H9 (cell line): ENCODE measurements around the gene UNC5B. TPM values are rescaled to one million over a fixed set of nuclear protein-coding genes. Genes with fewer than 3 reads are reported as not detected.

Experiments used
- DNase-seq: peaks from one replicate; pipeline ENCODE4 v3.0.0-alpha.2; 2017
- H2AFZ ChIP-seq: one replicate; pipeline ENCODE4 v1.6.1; 2013; ENCODE audit warnings: mild to moderate bottlenecking, low read length, control low read depth, moderate library complexity
- H2AK5ac ChIP-seq: 2 replicates; pipeline ENCODE4 v1.6.1; 2013; ENCODE audit warnings: low read length, control low read depth, mixed read lengths; ENCODE audit not compliant: insufficient read length
- H2BK120ac ChIP-seq: one replicate; pipeline ENCODE4 v1.6.1; 2013; ENCODE audit warnings: low read depth, mild to moderate bottlenecking, low read length, control low read depth, inconsistent platforms; ENCODE audit not compliant: poor library complexity, severe bottlenecking
- H2BK12ac ChIP-seq: 2 replicates; pipeline ENCODE4 v1.6.1; 2013; ENCODE audit warnings: low read length, control low read depth, mixed read lengths, low read depth; ENCODE audit not compliant: insufficient read length
- H2BK15ac ChIP-seq: 2 replicates; pipeline ENCODE4 v1.6.1; 2013; ENCODE audit warnings: low read depth, low read length, control low read depth
- H2BK20ac ChIP-seq: one replicate; pipeline ENCODE4 v1.6.1; 2013; ENCODE audit warnings: low read depth, mild to moderate bottlenecking, low read length, control low read depth, inconsistent platforms; ENCODE audit not compliant: poor library complexity, severe bottlenecking
- H2BK5ac ChIP-seq: 2 replicates; pipeline ENCODE4 v1.6.1; 2013; ENCODE audit warnings: low read length, control low read depth, mixed read lengths; ENCODE audit not compliant: insufficient read length
- H3K14ac ChIP-seq: 2 replicates; pipeline ENCODE4 v1.6.1; 2013; ENCODE audit warnings: low read length, control low read depth; ENCODE audit not compliant: insufficient read depth
- H3K18ac ChIP-seq: 2 replicates; pipeline ENCODE4 v1.6.1; 2013; ENCODE audit warnings: low read depth, mild to moderate bottlenecking, mixed read lengths, low read length, control low read depth; ENCODE audit not compliant: insufficient read length
- H3K23ac ChIP-seq: 2 replicates; pipeline ENCODE4 v1.6.1; 2013; ENCODE audit warnings: low read length, control low read depth, mixed read lengths, low read depth; ENCODE audit not compliant: insufficient read length
- H3K23me2 ChIP-seq: 2 replicates; pipeline ENCODE4 v1.6.1; 2013; ENCODE audit warnings: low read depth, mild to moderate bottlenecking, mixed read lengths, low read length, control low read depth; ENCODE audit not compliant: insufficient read length, poor library complexity, severe bottlenecking
- H3K27ac ChIP-seq: 2 replicates; pipeline ENCODE4 v1.5.1; 2013; ENCODE audit warnings: low read length, control low read depth, mixed read lengths, low read depth; ENCODE audit not compliant: insufficient read length
- H3K27me3 ChIP-seq: 2 replicates; pipeline ENCODE4 v1.6.1; 2013; ENCODE audit warnings: low read length, control low read depth, inconsistent platforms; ENCODE audit not compliant: insufficient read depth
- H3K4ac ChIP-seq: 2 replicates; pipeline ENCODE4 v1.6.1; 2013; ENCODE audit warnings: low read depth, mild to moderate bottlenecking, control low read depth, inconsistent platforms, low read length, moderate library complexity
- H3K4me1 ChIP-seq: 2 replicates; pipeline ENCODE4 v1.6.1; 2013; ENCODE audit warnings: low read length, control low read depth, inconsistent platforms; ENCODE audit not compliant: insufficient read depth
- H3K4me2 ChIP-seq: 2 replicates; pipeline ENCODE4 v1.6.1; 2013; ENCODE audit warnings: low read length, control low read depth, mixed read lengths; ENCODE audit not compliant: insufficient read length, insufficient read depth
- H3K56ac ChIP-seq: 2 replicates; pipeline ENCODE4 v1.6.1; 2013; ENCODE audit warnings: low read depth, mild to moderate bottlenecking, mixed read lengths, low read length, control low read depth; ENCODE audit not compliant: insufficient read length
- H3K79me1 ChIP-seq: 2 replicates; pipeline ENCODE4 v1.6.1; 2013; ENCODE audit warnings: low read depth, mild to moderate bottlenecking, moderate library complexity, low read length, control low read depth, inconsistent platforms; ENCODE audit not compliant: insufficient read depth, poor library complexity, severe bottlenecking
- H3K79me2 ChIP-seq: 2 replicates; pipeline ENCODE4 v1.6.1; 2013; ENCODE audit warnings: low read length, control low read depth, inconsistent platforms; ENCODE audit not compliant: insufficient read depth
- H3K9ac ChIP-seq: 2 replicates; pipeline ENCODE4 v1.6.1; 2013; ENCODE audit warnings: low read length, control low read depth, mixed read lengths; ENCODE audit not compliant: insufficient read length; ENCODE audit errors: extremely low read depth
- H3K9me3 ChIP-seq: one replicate; pipeline ENCODE4 v1.6.1; 2013; ENCODE audit warnings: low read depth, low read length, inconsistent platforms; ENCODE audit not compliant: control insufficient read depth
- H3T11ph ChIP-seq: one replicate; pipeline ENCODE4 v1.6.1; 2013; ENCODE audit warnings: mild to moderate bottlenecking, low read length, control low read depth, inconsistent platforms
- H4K20me1 ChIP-seq: one replicate; pipeline ENCODE4 v1.6.1; 2013; ENCODE audit not compliant: control insufficient read depth, insufficient read length, insufficient read depth
- H4K5ac ChIP-seq: 2 replicates; pipeline ENCODE4 v1.6.1; 2013; ENCODE audit warnings: low read depth, mild to moderate bottlenecking, mixed read lengths, low read length, control low read depth; ENCODE audit not compliant: insufficient read length
- H4K8ac ChIP-seq: replicated peaks from 2 replicates; pipeline ENCODE4 v1.6.1; 2013; ENCODE audit warnings: low read length, control low read depth, mixed read lengths, low read depth; ENCODE audit not compliant: insufficient read length
- H4K91ac ChIP-seq: 2 replicates; pipeline ENCODE4 v1.6.1; 2013; ENCODE audit warnings: low read depth, mild to moderate bottlenecking, moderate library complexity, mixed read lengths, low read length, control low read depth; ENCODE audit not compliant: insufficient read length
- H3K27ac Mint-ChIP-seq, 3 experiments: 2 replicates in 2 of 3; 3 replicates in 1 of 3; pipeline ENCODE4 v1.8.0; 2020 to 2021; ENCODE audit warnings: mixed read lengths in 3 of 3, mild to moderate bottlenecking in 1 of 3, moderate library complexity in 1 of 3
- H3K27me3 Mint-ChIP-seq: 2 replicates; pipeline ENCODE4 v1.8.0; 2021; ENCODE audit warnings: low read depth, mild to moderate bottlenecking, moderate library complexity, mixed read lengths
- H3K36me3 Mint-ChIP-seq, 3 experiments: 2 replicates in 2 of 3; 3 replicates in 1 of 3; pipeline ENCODE4 v1.8.0; 2020 to 2021; ENCODE audit warnings: low read depth in 3 of 3, mixed read lengths in 3 of 3; ENCODE audit not compliant: insufficient read depth in 1 of 3
- H3K4me1 Mint-ChIP-seq, 2 experiments: 2 replicates each; pipeline ENCODE4 v1.8.0; 2020; ENCODE audit warnings: mixed read lengths in 2 of 2
- H3K4me3 Mint-ChIP-seq, 2 experiments: 2 replicates in 1 of 2; 3 replicates in 1 of 2; pipeline ENCODE4 v1.8.0; 2020 to 2021; ENCODE audit warnings: mild to moderate bottlenecking in 2 of 2, mixed read lengths in 2 of 2, moderate library complexity in 1 of 2
- H3K9me3 Mint-ChIP-seq, 2 experiments: 2 replicates in 1 of 2; 3 replicates in 1 of 2; pipeline ENCODE4 v1.8.0; 2020; ENCODE audit warnings: mild to moderate bottlenecking in 2 of 2, mixed read lengths in 2 of 2, moderate library complexity in 1 of 2
- WGBS: extraction: QIAGEN DNeasy Blood & Tissue Kit; methylation state at CpG from one replicate; pipeline ENCODE4 v1.1.7; 2013; ENCODE audit warnings: missing lambda C conversion rate, low lambda C conversion rate, mixed read lengths; ENCODE audit not compliant: insufficient read length; ENCODE audit errors: extremely low coverage; 5-methylcytosine and 5-hydroxymethylcytosine counted together
- total RNA-seq: library from RNA; stranded (reverse); gene quantifications from 2 replicates; pipeline ENCODE4 v1.2.1, GENCODE V29; 2021
- TF ChIP-seq, protein P1 (sequence below): fragments of 200-600 bp; sonication (generic); conservative IDR thresholded peaks from 3 replicates; pipeline ENCODE4 v1.8.0; 2021; ENCODE audit warnings: antibody characterized with exemption, mild to moderate bottlenecking

UNC5B gene
- total RNA-seq, 1 experiment from 2014 or later, result 28.4 TPM

DNA sequence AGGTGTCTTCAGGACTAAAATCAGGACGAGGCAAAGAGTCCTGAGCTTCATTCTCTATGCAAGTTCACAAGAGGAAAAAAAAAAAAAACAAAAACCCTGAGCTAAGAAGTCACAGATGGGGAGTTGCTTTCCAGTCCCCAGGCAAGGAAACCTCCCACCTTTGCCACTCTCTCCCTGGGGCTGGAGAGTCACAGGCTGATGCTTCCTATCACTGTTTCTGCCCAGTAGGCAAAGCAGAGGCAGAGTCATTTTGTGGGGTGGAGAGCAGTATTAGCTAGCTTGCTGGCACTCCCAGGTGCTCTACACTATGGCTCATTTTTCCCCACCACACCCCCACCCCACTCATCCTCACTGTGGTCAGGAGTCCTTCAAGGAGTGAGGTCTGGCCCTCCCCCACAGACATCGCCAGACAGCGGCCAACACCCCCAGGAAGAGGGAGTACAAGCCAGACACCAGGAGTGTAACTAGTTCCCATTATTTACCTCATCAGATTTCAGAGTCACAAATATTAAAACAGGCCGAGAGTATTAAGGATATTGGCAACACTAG is 34.6 kb upstream of the UNC5B start:
- no peaks in the 10 kb centered on the region for H3K36me3 Mint-ChIP-seq
- H3K27ac ChIP-seq, result no peak overlapping the region

More for the DNA sequence above, 34.6 kb upstream of the UNC5B start:
- H3K4me2 ChIP-seq, result no peak overlapping the region
- H3K9me3 ChIP-seq, result no peaks in the 10 kb centered on the region
- TF ChIP-seq, protein P1, sequence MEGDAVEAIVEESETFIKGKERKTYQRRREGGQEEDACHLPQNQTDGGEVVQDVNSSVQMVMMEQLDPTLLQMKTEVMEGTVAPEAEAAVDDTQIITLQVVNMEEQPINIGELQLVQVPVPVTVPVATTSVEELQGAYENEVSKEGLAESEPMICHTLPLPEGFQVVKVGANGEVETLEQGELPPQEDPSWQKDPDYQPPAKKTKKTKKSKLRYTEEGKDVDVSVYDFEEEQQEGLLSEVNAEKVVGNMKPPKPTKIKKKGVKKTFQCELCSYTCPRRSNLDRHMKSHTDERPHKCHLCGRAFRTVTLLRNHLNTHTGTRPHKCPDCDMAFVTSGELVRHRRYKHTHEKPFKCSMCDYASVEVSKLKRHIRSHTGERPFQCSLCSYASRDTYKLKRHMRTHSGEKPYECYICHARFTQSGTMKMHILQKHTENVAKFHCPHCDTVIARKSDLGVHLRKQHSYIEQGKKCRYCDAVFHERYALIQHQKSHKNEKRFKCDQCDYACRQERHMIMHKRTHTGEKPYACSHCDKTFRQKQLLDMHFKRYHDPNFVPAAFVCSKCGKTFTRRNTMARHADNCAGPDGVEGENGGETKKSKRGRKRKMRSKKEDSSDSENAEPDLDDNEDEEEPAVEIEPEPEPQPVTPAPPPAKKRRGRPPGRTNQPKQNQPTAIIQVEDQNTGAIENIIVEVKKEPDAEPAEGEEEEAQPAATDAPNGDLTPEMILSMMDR, result no peak
- H3K9ac ChIP-seq, result no peak overlapping the region
- no peaks in the 10 kb centered on the region for H4K20me1 ChIP-seq
- no peak overlapping the region for H4K8ac ChIP-seq
- H3K27ac Mint-ChIP-seq, result no peak overlapping the region
- no peak overlapping the region for H2BK5ac ChIP-seq
- no peak overlapping the region for H3T11ph ChIP-seq
- no peak overlapping the region for H3K4ac ChIP-seq
- H2BK12ac ChIP-seq, result no peak overlapping the region
- H3K4me3 Mint-ChIP-seq, result no peak overlapping the region
- no peaks in the 10 kb centered on the region for H3K79me1 ChIP-seq
- 0 out of 2 replicates have a peak, but pooled peaks cover 3% of the 10 kb centered on the region for H3K4me1 ChIP-seq
- H3K4me1 Mint-ChIP-seq, result peaks cover 12 to 15% of the 10 kb centered on the region in 2 experiments
- no peak overlapping the region for H2BK120ac ChIP-seq
- no CpG with 5 or more reads among the region's 4 CpGs for WGBS
- no peaks in the 10 kb centered on the region for H3K23me2 ChIP-seq
- no peak overlapping the region for H3K23ac ChIP-seq
- H3K9me3 Mint-ChIP-seq, result no peaks in the 10 kb centered on the region
- H4K5ac ChIP-seq, result no peak overlapping the region
- no peaks in the 10 kb centered on the region for H3K79me2 ChIP-seq
- no peak overlapping the region for H3K56ac ChIP-seq
- H3K14ac ChIP-seq, result no peak overlapping the region
- H2BK15ac ChIP-seq, result no peak overlapping the region
- peak overlapping the region; percentile 49 for H4K91ac ChIP-seq
- no peak overlapping the region for H2AK5ac ChIP-seq
- H3K27me3 ChIP-seq, result no peaks in the 10 kb centered on the region
- H2BK20ac ChIP-seq, result no peak overlapping the region
- no peak overlapping the region for H2AFZ ChIP-seq
- no peak for DNase-seq
- no peak overlapping the region for H3K18ac ChIP-seq
- peaks cover 6% of the 10 kb centered on the region for H3K27me3 Mint-ChIP-seq
